Loucy (cell line): ENCODE results near the gene TRANK1.

Source experiments
- H2AFZ ChIP-seq: fragments of 200-600 bp; sonication (generic); 2 replicates; pipeline ENCODE4 v1.6.0; 2016; ENCODE audit warnings: antibody characterized with exemption, mild to moderate bottlenecking, low read length, moderate library complexity
- H3F3A ChIP-seq: fragments of 200-600 bp; 2 replicates; pipeline ENCODE4 v1.6.0; 2016; ENCODE audit warnings: antibody characterized with exemption, low read depth, mild to moderate bottlenecking
- H3K27me3 ChIP-seq: fragments of 200-600 bp; sonication (generic); 2 replicates; pipeline ENCODE4 v1.6.1; 2014; ENCODE audit warnings: low read length, mild to moderate bottlenecking; ENCODE audit not compliant: insufficient read depth, poor library complexity, severe bottlenecking
- H3K36me3 ChIP-seq: fragments of 200-600 bp; sonication (generic); 2 replicates; pipeline ENCODE4 v1.6.1; 2016; ENCODE audit warnings: low read length; ENCODE audit not compliant: insufficient read depth
- H3K4me1 ChIP-seq: fragments of 200-600 bp; sonication (generic); 2 replicates; pipeline ENCODE4 v1.5.1; 2014; ENCODE audit warnings: low read length, mild to moderate bottlenecking; ENCODE audit not compliant: insufficient read depth, poor library complexity, severe bottlenecking
- H3K4me2 ChIP-seq: fragments of 200-600 bp; sonication (generic); 2 replicates; pipeline ENCODE4 v1.6.0; 2014; ENCODE audit warnings: antibody characterized with exemption, low read length, low read depth, mild to moderate bottlenecking; ENCODE audit not compliant: poor library complexity, severe bottlenecking
- H3K4me3 ChIP-seq: fragments of 200-600 bp; sonication (generic); 2 replicates; pipeline ENCODE4 v1.5.1; 2014; ENCODE audit warnings: low read length, mild to moderate bottlenecking, mixed read lengths; ENCODE audit not compliant: poor library complexity, severe bottlenecking
- H3K79me2 ChIP-seq: fragments of 200-600 bp; sonication (generic); 2 replicates; pipeline ENCODE4 v1.6.1; 2014; ENCODE audit warnings: low read length; ENCODE audit not compliant: insufficient read depth
- H3K9ac ChIP-seq: fragments of 200-600 bp; sonication (generic); 2 replicates; pipeline ENCODE4 v1.6.0; 2014; ENCODE audit warnings: mild to moderate bottlenecking, low read depth, low read length, moderate library complexity; ENCODE audit not compliant: poor library complexity, severe bottlenecking
- H3K9me2 ChIP-seq: fragments of 200-600 bp; sonication (generic); replicated peaks from 2 replicates; pipeline ENCODE4 v1.6.1; 2016; ENCODE audit warnings: low read depth, low read length, mixed read lengths
- H3K9me3 ChIP-seq: fragments of 200-600 bp; sonication (generic); 2 replicates; pipeline ENCODE4 v1.6.1; 2014; ENCODE audit warnings: mild to moderate bottlenecking, antibody characterized with exemption, low read length, low read depth; ENCODE audit not compliant: insufficient read depth
- H4K20me1 ChIP-seq: fragments of 200-600 bp; sonication (generic); 2 replicates; pipeline ENCODE4 v1.6.0; 2014; ENCODE audit warnings: antibody characterized with exemption, low read length, mild to moderate bottlenecking; ENCODE audit not compliant: insufficient read depth, poor library complexity, severe bottlenecking
- EZH2phosphoT487 ChIP-seq: fragments of 200-600 bp; IDR thresholded peaks from 2 replicates; pipeline ENCODE4 v1.6.1; 2018; ENCODE audit warnings: antibody characterized with exemption, mild to moderate bottlenecking, moderate library complexity, borderline replicate concordance
- TF ChIP-seq, protein P1 (sequence below): fragments of 200-600 bp; sonication (generic); conservative IDR thresholded peaks from 2 replicates; pipeline ENCODE4 v1.5.1; 2014; ENCODE audit warnings: mild to moderate bottlenecking, antibody characterized with exemption, low read length

TRANK1 gene

DNA sequence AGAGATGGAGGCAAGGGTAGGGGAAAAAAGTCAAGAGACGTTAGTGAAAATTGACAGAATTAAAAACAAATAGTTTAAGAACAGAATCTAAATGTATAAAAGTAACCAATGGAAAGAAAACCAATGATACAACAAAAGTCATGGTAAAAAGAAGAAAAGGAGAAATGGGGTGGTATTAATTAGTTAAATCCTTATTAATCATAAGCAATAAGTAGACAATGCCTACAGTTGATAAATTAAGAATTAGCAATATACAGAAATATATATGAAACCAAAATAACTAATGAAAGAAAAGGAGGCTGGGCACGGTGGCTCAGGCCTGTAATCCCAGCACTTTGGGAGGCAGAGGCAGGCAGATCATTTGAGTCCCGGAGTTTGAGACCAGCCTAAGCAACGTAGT is 24.2 kb upstream of the TRANK1 start:
- no peak for TF ChIP-seq EZH2phosphoT487
- TF ChIP-seq, protein P1, sequence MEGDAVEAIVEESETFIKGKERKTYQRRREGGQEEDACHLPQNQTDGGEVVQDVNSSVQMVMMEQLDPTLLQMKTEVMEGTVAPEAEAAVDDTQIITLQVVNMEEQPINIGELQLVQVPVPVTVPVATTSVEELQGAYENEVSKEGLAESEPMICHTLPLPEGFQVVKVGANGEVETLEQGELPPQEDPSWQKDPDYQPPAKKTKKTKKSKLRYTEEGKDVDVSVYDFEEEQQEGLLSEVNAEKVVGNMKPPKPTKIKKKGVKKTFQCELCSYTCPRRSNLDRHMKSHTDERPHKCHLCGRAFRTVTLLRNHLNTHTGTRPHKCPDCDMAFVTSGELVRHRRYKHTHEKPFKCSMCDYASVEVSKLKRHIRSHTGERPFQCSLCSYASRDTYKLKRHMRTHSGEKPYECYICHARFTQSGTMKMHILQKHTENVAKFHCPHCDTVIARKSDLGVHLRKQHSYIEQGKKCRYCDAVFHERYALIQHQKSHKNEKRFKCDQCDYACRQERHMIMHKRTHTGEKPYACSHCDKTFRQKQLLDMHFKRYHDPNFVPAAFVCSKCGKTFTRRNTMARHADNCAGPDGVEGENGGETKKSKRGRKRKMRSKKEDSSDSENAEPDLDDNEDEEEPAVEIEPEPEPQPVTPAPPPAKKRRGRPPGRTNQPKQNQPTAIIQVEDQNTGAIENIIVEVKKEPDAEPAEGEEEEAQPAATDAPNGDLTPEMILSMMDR = no peak
- Histone ChIP-seq H3K4me1 (peaks cover 35% of the 10 kb centered on the region), H3K4me3 (peak overlapping the region; percentile 48), H3K9ac (peak overlapping the region; percentile 75), H3K79me2 (no peaks in the 10 kb centered on the region), H3K27me3 (no peaks in the 10 kb centered on the region), H3K4me2 (peak overlapping the region; percentile 27), H2AFZ (0 out of 2 replicates have a peak overlapping the region, but pooled peaks have one; percentile 35), H3K9me3 (no peaks in the 10 kb centered on the region), H3K9me2 (no peaks in the 10 kb centered on the region), H3F3A (no peaks in the 10 kb centered on the region), H3K36me3 (no peaks in the 10 kb centered on the region), H4K20me1 (no peaks in the 10 kb centered on the region)

DNA sequence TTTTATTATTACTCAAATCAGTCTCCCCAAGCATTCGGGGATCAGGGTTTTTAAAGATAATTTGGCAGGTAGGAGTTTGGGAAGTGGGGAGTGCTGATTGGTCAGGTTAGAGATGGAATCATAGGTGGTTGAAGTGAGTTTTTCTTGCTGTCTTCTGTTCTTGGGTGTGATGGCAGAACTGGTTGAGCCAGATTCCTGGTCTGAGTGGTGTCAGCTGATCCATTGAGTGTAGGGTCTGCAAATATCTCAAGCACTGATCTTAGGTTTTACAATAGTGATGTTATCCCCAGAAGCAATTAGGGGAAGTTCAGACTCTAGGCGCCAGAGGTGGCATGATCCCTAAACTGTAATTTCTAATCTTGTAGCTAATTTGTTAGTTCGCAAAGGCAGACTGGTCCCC is 20.6 kb upstream of the TRANK1 start:
- Histone ChIP-seq H3F3A (no peaks in the 10 kb centered on the region), H3K9ac (no peak overlapping the region), H4K20me1 (no peaks in the 10 kb centered on the region), H3K27me3 (no peaks in the 10 kb centered on the region), H3K36me3 (no peaks in the 10 kb centered on the region), H3K9me3 (no peaks in the 10 kb centered on the region), H3K79me2 (no peaks in the 10 kb centered on the region), H2AFZ (peak overlapping the region; percentile 43), H3K4me2 (no peak overlapping the region), H3K4me3 (no peak overlapping the region), H3K4me1 (peaks cover 30% of the 10 kb centered on the region), H3K9me2 (no peaks in the 10 kb centered on the region)
- TF ChIP-seq EZH2phosphoT487 = no peak
- TF ChIP-seq, protein P1 = no peak

- no peaks in the 10 kb centered on the region for H3K36me3 ChIP-seq
- H3K4me2 ChIP-seq = peak overlapping the region; percentile 28
- H3K27me3 ChIP-seq = no peaks in the 10 kb centered on the region
- H3F3A ChIP-seq = no peaks in the 10 kb centered on the region
- no peaks in the 10 kb centered on the region for H3K9me3 ChIP-seq
- peaks cover 25% of the 10 kb centered on the region for H3K4me1 ChIP-seq
- no peak overlapping the region for H3K4me3 ChIP-seq
- no peak for TF ChIP-seq EZH2phosphoT487
- TF ChIP-seq, protein P1 = no peak
- H2AFZ ChIP-seq = peak overlapping the region; percentile 43
- H3K79me2 ChIP-seq = no peaks in the 10 kb centered on the region
- no peaks in the 10 kb centered on the region for H4K20me1 ChIP-seq
- H3K9me2 ChIP-seq = no peaks in the 10 kb centered on the region
- no peak overlapping the region for H3K9ac ChIP-seq
Measured at GRCh38 chr3:36964817-36965216, 20.0 kb upstream of the TRANK1 start.
